Measurements from ENCODE around the gene GSE1.

GSE1 gene

DNA sequence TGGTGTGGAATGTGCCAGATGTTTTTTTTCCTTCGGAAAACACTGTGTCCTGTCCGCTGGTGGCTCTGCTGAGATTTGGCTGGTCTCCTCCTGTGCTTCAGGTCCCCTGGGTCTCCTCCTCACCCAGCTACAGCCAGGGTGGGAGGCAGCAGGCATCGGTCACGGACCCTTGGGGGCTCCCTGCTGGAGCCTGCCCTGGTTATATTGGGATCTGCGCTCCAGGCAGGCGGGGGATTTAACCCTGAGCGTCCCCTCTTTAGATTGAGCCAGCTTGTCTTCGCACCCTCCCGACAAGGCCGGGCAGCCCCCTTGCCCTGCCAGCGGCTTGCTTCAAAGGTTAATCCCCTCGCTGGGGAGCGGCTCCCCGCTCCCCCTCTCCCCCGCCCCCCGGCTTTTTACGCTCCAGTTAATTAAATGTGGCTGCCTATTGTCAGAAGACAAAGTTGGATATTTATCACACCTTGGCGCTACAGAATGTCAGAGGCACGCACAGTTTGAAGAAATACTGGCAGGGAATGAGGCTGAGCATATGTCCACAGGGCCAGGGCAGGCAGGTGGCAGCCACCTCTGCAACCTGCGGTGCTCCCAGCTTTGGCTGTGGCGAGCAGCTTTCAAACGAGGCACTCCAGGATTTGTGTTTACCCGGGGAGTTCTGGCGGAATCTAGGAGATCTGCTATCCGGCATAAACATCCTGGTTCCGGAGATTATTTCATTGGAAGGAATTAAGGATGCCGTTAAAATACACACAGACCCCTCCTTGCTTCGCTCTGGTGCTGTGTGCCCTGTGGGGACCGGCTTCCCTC lies 38.2 kb upstream of the GSE1 start:
- no peak for DNase-seq

DNA sequence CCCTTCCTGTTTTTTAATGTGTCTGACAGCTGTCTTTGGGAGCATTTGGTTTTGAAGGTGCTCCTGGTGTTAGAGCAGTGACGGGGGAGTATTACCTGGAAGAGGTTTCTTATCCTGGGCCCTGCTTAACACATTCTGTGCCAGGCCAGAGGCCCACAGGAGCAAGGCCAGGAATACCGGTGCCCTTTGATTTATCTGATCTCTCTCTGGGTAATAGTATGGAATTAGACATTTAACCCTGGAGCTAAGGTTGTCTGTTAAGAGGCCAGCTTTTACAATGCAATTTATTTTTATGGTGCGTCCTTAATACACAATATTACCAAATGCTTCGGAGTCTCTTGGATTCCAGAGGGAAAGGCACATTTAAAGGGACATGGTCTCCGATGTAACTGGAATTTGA lies 37.2 kb upstream of the GSE1 start:
- DNase-seq = no peak

DNA sequence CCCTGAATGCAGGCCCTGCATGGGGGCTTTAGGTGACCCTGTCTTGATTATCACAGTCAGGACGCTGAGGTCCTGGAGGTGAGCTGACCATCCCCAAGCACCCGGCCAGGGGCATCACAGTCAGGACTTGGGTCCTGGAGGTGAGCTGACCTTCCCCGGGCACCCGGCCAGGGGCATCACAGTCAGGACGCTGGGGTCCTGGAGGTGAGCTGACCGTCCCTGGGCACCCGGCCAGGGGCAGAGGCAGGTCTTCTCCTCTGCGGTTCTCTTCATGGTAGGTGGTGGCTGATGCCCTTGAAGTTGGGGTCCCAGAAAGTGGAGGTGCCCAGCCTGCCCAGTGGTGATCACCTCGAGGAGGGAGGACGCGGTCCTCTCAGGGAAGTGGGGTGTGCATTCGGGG lies 36.2 kb upstream of the GSE1 start:
- DNase-seq = no peak

DNA sequence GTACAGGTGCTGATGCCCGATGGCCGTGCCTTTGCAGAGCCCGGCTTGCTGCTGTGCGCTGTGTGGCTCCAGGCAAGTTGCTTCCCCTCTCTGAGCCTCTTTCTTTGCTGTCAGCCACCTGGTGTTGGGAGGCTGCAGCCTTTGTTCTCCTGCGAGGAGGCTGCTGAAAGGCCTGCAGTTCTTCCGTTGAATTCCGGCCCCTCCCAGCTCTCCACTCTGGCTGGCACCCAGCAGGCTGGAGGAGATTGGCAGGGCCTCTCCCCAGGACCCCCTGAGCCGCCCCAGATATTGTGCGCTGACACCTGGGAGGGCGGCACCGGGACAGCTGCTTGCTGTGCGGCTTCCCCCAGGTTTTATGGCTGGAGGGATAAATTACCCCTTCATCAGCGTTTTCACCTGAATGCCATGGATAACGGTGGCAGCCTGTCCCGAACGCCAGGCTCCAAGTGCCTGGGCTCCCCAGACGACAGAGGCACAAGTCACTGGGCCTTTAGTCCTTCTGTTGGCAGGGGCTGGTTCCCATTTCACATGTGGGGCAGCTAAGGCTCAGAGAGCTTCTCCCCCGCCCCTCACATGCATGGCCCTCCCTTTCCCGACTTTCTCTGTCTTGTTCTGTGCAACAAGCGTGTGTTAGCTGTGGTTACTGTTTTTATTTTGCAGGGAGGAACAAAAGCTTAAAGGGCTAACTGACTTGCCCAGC lies 35.1 kb upstream of the GSE1 start:
- no peak for DNase-seq

DNA sequence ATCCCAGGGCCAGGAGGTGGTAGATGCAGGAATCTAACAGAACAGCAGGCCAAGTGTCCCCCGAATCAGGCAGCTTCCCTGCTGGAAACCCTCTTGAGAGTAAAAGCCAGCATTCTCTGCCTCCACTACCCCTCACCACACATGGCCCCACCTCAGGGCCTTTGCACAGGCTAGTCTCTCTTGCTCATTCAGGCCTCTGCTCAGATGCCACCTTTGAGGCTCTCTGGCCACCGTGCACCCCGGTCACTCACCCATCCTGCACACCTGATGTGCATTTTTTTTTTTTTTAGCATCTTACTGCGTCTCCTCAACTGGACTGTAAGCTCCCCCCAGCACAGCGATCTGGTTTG lies 34.5 kb upstream of the GSE1 start:
- no peak for DNase-seq

DNA sequence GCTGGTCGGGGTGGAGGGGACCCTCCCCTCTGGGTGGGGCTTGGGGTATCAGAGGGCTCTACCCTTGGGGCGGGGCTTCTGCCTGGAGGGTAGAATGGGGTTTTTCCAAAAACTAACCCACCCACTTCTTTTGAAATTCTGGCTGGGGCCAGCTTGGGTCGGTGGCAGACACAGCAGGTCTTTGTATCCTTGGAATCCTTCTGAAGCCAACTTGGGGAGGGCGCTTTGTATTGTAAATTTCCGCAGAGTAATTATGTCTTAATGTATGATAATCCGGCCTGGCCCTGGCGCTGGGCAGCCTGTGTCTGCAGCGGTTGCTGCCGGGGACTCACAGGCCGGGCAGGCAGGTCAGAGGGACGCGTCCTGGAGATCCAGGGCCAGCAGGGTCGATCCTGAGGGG lies 33.9 kb upstream of the GSE1 start:
- DNase-seq = no peak

DNA sequence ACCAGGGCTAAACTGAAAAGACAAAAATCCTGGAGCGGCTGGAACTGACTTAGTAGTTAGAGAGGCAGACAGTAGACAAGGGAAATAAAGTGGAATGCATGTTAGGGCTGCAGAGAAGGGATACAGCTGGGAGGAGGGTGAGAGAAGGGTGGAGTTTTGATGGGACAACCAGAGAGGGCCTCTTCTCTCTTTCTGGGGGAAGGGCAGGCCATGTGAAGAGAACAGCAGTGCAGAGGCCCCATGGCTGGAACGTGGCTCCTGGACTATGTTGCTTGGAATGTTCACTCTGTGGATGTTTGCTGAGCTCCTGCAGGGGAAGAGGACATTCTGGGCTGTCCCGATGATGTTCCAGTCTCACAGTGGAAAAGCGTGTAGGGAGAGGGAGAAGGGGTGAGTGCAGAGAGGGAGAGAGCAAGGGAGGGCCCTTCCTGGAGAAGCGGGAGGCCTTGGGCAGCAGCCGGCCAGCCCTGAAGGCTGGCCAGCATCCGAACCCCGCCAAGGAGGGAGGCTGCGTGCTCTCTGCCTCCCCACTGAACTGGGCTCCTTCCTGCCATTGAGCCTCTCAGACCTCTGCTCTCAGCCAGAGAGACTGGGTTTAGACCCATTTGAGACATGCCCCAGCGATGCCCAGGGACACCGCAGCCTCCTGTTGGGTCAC lies 33.1 kb upstream of the GSE1 start:
- DNase-seq = no peak

DNA sequence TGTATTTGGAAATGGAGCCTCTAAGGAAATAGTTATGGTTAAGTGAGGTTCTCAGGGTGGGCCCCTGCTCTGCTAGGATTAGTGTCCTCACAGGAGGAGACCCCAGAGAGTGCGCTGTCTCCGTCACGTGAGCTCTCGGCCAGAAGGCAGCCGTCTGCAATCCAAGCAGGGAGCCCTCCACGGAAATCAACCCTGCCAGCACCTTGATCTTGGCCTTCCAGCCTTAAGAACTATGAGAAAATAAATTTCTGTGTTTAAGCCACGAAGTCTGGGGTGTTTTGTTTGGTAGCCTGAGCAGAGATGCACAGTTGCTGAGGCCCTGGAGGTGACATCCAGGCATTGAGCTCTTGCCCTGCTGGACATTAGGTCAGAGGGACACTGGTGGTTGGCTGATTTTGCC lies 32.4 kb upstream of the GSE1 start:
- no peak for DNase-seq

DNA sequence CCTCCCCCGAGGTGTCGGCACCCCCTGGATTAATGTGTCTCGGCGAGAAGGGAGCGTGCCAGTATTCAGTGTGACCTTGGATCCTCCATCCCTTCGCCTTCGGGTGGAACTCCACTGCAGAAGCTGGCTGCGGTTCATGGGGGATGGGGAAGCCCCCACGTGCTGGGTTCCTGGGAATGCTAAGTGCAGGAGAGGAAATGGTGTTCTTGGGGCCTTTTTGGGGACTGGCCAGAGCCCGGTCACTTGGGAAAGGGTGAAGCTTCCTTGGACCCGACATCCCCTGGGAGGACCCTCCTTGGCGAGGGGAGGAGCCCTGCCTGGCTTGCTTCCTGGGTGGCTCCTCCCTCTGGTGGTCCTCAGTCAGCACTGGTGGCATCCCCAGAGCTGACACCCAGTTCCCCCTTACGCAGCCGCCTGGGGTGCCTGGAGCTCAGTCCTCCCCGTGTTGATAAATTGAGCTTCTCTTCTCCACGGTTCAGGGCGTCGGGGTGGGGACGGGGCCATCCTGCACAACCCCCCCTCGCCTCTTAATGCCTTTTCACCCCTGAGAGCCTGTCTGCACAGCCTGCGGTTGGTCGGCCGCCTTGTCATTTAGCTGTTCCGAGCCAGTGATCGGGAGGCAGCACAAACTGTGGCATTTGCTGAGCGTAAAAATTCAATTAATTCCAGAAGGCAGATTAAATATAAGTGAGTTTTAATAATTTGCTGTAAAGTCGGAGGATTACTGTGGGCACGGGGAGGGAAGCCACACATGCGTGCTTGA lies 30.7 kb upstream of the GSE1 start:
- no peak for DNase-seq

DNA sequence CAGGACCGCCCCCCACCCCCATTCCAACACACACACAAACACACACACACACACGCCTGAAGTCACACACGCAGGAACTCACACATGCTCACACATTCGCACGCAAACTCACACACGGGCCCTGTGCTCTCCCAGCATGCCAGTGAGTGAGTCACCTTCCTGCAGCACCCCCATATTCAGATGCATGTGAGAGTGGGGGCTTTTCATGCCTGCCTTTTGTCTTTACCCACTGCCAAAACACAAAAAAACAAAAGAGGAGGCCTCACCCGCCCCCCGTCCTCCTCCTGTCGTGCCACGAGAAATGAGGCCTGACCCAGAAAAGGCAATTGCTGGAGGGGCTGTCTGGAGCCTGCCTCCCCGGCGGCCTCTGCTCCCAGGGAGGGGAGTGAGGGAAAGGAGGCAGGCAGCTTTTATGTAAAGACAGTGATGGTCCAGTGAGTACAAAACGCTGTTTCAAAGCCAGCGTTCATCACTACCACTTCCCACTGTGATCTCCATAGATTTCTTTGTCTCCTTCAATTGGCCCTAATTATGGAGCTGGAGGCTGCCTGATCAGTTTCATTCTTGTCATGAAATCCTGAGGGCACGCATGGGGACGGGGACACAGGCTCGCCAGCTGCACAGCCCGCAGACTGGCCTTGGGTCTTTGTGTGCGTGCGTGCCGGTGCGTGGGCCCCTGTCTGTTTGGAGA lies 29.5 kb upstream of the GSE1 start:
- DNase-seq = no peak

DNA sequence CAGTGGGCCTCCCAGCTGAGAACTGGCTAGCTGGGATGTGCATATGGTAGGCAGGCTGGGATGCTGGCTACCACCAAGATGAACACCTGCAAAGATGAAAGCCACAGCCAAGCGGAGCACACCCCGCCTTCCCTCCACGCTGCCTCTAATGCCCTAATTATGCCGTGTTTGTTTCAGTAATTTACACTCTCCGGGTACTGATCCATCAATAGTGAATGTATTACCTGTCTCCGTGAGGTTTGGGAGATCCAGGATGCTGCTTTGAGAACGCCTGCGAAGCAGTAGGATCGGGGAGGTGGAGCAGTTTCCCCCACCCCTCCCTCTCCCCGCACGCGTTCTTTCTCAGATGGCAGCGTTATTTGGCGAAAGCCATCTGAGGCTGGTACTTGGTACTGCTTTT lies 28.9 kb upstream of the GSE1 start:
- no peak for DNase-seq

DNA sequence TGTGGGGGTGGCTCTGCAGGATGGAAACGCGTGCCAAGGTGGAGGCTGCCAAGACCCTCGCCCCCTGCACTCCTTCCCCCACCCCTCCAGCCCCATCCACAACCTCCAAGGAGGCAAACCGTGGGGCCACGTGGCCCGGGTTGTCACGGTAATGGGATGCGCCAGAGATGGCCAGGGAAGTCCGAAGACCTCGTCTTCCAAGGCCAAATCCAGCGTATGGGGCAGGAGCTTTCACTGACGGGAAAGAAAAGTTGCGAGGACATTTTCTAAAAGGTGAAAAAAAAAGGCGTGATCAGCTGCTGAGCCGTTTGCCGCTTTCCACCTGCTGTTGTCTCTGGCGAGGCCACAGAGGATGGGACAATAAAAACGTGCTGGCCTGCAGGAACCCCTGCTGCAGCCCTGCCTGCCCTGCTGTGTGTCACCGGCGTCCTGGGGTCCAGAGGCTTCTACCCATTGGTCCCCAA lies 28.3 kb upstream of the GSE1 start:
- DNase-seq = no peak

DNA sequence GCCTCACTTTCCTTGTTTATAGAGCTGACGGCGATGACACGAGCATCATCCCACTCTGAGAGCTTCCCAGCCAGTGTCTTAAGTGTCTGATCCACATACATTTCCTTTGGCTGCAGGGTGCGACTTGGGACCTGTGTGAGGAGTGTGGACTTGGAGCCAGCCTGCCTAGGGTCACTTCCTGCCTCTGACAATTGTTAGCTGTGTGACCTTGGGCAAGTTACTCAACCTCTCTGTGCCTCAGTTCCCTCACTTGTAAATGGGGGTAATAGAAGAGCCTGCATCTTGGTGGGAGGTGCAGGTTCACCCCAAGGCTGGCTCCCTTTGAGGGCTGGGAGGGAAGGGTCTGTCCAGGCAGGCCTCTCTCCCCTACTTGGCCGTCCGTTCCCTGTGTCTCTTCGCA lies 27.4 kb upstream of the GSE1 start:
- DNase-seq = no peak

DNA sequence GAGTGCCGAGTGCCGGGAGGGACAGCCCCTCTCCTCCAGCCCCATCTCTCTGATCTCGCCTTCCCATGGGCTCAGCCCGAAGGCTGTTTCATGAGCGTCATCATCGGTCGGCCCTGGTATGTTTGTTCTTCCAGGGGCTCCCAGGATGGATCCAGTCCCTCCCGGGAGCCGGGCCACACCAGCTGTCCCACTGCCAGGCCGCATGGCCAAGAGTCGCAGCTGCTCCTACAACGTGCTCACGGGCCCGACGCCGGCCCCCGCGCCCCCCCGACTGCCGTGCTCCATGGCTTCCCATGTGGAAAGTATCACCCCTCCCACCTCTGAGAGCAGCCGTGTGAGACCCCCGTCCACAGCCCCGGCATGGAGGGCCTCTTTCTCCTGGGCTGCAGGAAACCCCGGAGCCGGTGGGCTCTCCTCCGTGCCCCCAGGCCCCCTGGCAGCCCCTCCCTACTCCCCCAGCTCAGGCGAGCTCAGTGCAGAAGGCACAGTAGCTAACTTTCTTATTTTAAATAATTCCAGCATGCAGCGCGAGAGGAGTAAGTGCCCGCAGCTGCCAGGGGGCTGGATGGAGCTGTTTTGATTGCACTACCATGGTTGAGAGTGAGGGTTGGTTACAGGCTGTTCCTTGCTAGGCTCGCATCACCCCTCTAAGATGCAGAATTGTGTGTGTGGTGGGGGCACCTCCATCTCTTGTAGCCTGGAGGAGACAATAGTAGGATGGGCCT lies 26.6 kb upstream of the GSE1 start:
- DNase-seq = no peak

DNA sequence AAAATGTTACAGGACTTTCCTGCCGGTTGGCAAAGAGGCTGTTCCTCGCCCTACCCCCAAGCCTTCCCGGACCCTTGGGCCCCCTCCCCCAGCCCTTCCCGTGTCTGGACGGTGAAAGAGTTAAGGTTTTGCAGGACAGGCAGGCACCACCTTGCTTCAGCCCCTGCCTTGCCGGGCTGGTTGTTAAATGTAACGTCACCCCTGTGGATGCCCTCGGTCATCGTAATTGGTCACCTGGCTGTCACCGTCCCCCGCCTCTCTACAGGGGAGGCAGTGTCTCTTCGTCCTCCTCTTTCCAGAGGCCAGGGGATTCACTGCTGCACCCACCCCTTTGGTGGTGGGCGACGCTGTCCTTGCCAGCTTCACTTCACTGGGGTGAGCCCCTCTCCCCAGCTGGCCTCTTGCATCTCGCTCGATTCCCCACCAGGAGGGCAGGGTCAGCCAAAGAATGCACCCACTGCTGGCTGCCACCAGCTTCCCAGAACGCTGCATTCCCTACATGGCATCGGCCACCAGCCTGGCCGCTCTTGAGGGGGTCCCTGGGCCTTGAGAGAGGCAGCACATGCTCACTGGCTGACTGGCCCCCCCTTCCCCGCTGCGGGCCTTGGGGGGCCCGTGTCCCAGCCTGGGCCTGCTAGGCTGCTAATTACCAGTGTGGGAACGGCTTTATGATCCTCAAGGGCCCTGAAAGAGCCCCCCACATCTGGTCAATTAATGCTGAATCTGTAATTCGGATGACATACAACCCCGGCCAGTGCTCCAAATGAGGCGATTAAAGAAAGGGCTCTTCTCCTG lies 25.2 kb upstream of the GSE1 start:
- DNase-seq = no peak

DNA sequence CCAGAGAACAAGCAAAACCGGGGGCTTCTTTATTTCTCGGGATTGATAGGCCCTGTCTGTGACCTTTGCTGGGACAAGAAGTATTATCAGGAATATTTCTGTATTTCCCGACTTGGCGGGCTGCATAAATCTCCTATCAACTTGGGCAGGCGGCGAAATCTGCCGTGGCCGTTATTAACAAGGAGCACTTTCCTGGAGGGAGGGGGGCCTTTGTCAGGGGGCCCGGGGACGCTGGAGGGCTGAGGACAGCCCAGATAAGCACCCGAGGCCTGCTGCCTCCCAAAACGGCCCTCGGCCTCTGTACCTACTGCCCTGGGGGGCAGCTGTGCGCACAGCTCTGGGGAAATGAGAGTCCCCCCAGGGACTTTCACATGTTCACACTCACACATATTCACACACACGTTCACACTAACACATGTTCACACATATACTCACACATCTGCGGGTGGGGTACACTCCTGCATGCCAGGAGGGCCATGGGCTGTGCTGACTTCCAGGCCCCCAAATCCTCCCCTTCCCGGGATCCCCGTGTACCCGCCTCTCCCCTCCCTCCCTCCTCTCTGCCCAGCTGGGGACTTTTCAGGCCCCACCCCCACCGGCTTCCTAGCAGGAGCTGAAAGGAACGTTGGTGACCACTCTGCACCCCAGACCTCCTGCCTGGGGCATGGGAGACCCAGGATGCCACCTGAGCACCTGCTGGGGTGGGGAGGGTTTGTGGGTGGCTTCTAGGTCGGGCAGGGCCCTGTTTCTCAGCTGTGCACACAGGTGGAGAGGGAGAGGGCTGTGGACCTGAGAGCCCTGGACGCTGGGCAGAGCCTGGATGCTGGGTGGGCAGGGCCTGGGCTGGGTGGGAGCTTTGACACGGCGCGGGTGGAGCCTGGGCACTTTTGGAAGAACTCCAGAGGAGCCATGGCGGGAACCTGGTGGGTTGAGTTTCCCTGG lies 24.3 kb upstream of the GSE1 start:
- DNase-seq = no peak

DNA sequence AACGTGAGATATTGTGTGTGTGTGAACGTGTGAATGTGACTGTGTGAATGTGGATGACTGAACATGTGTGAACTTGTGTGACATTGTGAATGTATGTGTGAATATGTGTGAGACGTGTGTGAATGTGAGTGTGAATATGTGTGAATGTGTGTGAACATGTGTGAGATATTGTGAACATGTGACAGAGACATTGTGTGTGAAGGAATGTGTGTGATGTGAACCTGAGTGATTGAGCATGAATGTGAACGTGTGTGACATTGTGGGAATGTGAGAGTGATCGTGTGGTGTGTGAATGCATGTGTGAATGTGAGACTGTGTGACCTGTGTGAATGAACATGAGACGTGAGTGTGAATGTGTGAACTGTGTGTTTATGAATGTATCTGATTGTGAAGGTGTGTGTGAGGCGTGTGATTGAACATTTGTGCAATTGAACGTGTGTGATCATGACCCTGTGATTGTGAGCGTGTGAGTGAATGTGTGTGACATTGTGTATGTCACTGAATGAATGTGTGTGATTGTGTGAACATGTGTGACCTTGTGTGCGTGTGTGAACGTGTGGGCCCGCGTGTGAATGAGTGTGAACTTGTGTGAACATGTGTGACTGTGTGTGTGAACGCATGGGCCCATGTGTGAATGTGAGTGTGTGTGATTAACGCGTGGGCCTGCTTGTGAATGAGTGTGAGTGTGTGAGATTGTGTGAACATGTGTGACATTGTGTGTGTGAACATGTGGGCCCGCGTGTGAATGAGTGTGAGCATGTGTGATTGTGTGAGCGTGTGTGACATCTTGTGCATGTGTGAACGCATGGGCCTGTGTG lies 23.2 kb upstream of the GSE1 start:
- DNase-seq = no peak

DNA sequence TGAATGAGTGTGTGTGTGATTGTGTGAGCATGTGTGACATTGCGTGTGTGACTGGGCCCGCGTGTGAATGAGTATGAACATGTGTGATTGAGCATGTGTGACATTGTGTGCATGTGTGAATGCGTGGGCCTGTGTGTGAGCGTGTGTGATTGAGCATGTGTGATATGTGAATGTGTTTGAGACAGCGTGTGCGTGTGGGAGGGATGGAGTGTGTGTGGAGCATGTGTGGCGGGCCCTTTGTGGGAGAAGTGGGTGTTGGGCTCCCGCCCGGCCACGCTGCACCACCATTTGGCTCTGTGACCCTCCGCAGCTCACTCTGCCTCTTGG lies 22.7 kb upstream of the GSE1 start:
- no peak for DNase-seq

DNA sequence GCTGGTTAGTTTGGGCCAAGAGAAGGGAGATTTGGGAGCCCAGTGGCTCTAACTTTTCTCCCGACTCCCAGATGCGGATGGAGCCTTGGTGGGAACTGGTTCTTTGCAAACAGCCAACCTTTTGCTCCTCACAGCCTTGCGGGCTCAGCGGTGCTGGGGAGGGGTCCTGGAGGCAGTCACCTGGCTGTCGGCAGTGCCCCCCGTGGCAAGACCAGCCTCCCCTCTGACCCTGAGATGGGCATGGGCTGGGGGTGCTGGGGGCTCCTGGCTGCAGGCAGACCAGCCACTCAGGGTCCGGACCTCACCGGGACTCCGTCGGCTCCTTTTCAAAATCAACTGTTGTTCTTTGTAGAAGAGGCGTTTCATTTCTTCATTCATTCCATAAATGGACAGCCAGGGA lies 21.7 kb upstream of the GSE1 start:
- no peak for DNase-seq

All from activated CD4-positive, alpha-beta T cell treated with anti-CD3 and anti-CD28 coated beads for 1 hour (primary cell).